Globus pallidus (tissue), 1 donor: ENCODE measurements around the gene RFPL1.
"Not testable (repeated sequence)": the region's sequence is repeated elsewhere in the genome, so short reads cannot be mapped to it uniquely, and the experiment has no call there.

ENCODE experiments used
- DNase-seq: peaks from one replicate; pipeline ENCODE4 v3.0.0-alpha.2; 2015; ENCODE audit warnings: low spot score

Gene RFPL1

DNA sequence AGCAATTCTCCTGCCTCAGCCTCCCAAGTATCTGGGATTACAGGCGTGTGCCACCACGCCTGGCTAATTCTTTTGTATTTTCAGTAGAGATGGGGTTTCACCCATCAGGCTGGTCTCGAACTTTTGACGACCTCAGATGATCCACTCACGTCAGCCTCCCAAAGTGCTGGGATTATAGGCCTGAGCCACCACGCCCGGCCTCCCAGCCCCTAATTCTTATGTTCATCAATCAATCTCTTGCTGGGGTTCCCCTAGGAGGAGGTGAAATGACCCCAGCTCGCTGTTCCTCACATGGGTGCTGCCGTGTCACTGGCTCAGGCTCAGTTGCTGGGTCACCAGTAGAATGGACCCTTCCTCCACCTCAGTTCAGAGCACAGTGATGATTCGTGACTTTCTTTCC lies at the start of gene RFPL1:
RFPL1 (plus strand) TSS at position 301 of the 400 bp plus-strand sequence.
- DNase-seq, result not testable (repeated sequence)

DNA sequence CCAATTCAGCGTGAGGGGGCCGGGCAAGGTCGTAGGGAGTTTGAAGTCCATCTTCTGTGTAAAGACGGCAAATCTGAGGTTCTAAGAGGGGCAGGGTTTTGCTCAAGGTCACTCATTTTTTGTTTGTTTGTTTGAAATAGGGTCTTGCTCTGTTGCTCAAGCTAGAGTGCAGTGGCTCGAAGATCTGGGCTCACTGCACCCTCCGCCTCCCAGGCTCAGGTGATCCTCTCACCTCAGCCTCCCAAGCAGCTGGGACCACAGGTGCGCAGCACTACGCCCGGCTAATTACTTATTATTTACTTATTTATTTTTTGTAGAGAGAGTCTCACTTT lies 49.7 kb upstream of the RFPL1 start:
- DNase-seq, result no peak

DNA sequence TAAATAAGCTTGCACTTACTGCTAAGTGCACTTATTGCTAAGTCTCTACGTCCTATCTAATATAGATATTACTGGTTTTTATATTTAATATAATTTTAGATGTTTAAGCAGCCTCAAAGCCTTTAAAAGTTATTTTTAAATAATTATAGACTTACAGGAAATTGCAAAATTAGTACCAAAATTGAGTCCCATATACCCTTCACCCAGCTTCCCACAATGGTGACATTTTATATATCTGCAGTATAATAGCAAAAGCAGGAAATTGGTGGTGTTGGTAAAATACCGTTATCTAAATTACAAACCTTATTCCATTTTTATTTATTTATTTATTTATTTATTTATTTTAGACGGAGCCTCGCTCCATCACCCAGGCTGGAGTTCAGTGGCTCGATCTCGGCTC lies 48.1 kb upstream of the RFPL1 start:
- DNase-seq, result no peak

DNA sequence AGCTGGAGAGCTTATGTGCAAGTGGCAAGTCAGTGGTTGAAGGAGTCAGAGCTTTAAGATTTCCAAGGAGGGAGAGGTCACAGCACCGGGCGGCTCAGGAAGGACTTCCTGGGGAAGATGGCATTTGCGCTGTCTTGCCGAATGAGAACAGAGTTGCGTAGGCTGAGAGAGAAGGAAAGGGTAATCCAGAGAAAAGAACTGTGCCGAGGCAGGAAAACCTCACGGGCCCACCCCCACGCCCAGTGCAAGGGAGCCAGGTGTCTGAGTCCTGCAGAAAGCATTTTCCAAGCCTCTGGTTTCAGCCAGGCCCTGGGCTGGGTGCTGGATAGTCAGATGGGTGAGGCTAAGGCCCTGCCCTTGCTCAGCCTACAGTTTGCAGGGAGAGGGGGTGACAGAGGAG lies 46.8 kb upstream of the RFPL1 start:
- no peak for DNase-seq

DNA sequence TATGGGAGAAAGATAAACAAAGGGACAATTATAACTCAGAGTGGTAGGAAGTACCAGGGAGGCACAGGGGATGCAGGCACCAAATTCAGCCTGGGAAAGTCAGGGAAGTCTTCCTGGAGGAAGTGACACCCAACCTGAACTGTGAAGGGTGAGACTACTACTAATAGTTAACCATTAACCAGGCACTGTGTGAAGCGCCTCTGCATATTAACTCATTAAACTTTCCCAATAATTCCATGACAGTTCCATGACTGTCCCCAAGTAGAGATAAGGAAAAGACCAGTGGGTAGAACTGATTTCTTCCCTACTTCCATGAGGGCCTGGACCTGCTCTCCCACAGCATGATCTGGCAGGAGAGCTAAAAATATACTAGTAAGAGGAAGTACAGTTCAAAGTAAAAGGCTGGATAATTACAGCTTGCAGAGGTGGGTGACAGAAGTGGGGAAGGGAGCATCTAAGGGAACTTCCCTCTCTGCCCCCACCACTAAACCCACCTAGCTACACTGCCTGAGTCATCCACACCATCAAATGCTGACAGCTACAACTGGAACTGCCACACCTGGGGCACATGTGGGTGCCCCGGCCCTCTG lies 45.3 kb upstream of the RFPL1 start:
- no peak for DNase-seq

DNA sequence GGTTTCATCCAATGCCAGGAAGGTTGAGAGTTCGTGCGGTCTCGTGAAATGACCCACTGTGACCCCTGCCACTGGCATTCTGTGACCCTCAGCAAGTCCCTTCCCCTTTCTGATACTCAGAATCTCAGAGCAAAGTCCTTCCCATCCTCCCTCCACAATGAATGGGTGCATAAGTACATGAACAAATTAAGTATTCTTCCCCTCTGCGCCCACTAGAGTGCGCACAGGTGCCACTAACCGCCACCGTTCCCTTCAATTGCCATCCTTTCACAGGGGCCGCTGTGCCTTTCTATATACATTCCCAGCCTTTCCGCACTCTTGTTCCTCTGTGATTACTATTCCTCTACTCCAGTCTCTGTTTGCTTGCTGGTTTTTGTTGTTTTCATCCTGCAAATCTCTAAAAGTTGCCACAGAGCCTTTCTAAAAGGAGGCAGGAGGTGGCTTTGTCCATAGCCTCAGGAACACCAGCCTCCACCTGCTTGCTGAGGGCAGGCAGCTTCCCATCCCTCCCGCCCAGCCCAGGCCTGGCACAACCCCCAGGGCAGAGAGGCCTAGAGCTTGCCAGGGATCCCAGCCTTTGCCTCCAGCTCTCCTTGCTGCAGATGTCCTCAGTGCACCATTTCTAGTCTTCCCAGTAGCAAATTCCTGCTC lies 43.3 kb upstream of the RFPL1 start:
- peak; percentile 66 for DNase-seq

DNA sequence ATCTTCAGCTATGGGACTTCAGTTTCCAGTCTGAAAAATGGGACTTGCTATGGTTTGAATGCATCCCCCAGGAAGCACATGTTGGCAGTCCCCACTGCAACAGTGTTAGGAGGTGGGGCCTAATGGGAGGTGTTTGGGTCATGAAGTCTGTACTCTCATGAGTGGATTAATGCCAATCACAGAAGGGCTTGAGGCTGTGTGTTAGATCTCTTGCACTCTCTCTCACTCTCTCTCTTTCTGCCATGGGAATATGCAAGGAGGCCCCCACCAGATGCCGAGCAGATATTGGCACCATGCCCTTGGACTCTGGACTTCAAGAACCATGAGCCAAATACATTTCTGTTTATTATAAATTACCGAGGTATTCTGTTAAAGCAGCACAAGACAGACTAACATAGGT lies 42.3 kb upstream of the RFPL1 start:
- no peak for DNase-seq

DNA sequence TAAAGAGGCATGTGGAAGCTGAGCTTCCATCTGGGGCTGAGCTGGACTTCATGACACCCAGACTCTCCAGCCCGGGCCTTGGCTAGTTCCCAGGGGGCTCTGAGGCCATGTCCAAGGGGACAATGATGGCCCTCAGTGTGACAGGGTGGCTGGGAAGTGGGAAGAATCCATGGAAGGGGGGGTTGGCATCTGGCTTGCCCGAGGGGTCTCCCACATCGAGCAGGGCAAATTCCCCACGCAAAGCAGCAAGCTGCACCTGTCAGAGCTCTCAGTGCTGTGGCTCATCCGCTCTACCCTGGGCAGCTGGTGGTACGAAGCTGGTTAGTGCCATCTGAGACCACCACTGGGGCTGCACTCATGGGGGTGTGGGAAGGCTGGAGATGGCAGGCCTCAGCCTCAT lies 40.6 kb upstream of the RFPL1 start:
- DNase-seq, result no peak

DNA sequence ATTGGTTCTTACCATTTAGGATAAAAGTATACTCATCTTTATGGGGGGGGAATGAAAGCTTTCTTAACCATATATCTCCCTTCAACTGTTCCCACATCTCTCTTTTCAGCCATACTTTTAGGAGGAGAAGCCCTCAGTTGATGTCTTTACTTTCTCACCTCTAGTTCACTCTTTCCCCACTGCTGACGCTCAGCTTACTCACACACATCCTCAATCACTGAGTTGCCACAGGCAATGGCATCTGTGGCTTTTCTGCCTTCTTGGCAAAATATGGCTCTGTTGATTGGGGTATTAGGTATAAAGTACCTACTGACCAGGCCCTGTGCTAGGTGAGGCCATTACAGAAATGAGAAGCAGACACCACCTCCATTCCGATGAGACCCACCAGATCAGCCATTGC lies 37.8 kb upstream of the RFPL1 start:
- DNase-seq, result no peak

DNA sequence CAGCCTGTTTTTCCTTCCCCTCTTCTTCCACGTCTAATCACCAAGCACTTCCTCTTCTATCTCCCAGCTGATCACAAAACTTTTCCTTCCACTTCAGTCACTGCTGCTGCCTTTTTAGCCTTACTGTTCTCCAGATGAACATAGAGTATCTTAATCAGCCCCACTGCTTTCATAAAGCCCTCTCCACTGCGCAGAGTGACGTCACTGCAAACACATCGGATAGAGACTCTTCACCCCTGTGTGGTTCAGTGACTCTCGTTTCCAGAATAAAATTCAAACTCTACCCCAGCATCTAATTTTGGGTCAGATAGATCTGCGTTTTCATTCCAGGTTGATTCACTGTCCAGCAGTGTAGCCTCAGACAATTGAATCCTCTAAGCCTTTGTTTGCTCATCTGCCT lies 36.8 kb upstream of the RFPL1 start:
- not testable (repeated sequence) for DNase-seq

DNA sequence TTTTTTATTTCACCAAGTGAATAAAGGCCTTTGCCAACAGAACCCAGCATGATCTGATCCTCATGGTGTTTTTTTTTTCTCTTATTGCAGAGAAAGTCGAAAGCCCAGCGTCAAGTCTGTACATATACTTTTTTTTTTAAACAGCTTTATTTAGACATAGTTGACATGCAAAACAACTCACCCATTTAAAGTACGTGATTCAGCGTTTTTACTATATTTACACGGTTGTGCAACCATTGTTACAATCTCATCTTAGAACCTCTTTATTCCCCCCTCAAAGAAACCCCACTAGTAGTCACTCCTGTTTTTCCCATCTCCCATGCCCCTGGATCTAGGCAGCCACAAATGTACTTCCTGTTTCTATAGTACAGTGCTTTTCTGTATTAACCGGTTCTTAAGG lies 29.4 kb upstream of the RFPL1 start:
- DNase-seq, result no peak

DNA sequence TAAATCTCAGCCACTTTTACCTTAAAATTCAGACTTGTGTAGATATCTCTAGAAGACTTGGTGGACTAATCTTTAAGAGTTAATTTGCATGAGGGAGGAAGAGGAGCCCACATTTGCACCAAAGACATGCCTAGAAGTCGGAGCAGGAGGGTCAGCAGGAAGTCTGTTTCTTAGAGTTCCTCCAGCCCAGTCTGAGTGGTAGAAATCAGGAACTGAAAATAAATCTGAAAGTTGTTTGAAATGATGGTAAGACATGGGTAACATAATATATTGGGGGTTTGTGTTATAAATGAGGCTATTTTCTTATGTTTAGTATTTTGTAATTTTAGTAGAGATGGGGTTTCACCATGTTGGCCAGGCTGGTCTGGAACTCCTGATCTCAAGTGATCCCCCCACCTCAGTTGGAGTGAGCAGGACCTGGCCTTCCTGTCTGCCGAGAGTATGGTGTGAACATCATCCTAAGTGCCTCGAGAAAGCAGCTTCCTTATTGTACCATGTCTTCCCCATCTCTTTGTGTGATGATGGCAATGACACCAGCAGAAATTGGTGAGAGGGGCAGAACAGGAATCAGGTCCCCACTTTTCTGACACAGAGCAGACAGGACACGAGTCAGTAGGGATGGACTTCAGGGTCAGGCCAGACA lies 26.7 kb upstream of the RFPL1 start:
- DNase-seq, result not testable (repeated sequence)

DNA sequence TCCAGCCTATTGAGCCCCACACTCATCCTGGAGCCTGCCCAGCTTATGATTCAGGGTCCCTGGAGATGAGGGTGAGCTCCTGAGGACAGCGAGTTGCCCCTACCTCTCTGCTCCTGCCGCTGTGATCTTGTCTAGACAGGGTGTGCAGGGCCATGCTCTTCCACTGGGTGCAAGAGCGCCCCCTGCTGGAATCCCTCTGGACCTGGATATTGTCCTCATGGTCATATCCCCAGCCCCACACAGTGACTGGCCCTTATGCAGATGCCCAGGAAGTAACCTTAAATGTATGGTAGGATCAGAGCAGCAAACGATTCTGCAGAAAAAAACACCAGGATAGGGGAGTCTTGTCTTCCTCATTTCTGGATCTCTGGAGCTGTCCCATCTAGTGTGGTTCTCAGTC lies 25.6 kb upstream of the RFPL1 start:
- not testable (repeated sequence) for DNase-seq

DNA sequence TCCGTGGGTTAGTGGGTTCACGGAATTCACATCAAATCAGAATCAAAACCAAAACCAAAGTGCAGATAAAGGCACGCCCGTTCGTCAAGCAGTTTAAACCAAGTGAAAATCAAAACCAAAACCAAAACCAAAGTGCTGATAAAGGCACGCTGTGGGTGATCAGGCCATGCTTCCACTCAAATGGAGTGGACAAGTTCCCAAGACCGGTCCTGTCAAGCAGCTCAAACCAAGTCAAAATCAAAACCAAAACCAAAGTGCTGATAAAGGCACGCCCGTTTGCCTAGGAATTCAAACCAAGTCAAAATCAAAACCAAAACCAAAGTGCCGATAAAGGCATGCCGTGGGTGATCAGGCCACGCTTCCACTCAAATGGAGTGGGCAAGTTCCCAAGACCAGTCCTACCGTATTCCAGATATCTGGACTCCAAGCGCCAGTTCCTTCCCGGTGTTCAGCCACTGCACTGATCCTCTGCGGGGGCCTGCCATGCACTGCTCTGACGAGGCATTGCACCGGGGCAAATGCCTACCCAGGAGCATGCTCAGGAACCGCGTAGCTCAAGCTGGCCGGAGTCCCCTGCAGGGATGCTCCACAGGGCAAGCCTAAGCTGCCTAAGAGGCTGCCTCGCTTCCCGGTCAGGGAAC lies 23.3 kb upstream of the RFPL1 start:
- not testable (repeated sequence) for DNase-seq

DNA sequence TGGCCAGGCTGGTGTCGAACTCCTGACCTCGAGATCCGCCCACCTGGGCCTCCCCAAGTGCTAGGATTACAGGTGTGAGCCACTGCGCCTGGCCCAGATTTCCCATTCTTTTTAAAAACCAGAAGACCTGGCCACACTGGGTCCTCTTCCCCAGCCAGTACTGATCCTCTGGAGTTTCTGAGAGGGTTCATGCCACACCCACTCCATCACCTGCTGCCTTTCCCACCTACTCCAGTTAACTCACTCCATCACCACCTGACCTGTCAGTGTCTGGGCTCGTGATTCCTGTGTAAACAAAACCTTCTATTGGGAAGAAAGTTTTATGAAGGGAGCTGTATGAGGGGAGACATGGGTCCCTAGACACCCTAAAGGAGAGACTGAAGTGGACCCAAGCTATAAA lies 19.7 kb upstream of the RFPL1 start:
- DNase-seq, result not testable (repeated sequence)

DNA sequence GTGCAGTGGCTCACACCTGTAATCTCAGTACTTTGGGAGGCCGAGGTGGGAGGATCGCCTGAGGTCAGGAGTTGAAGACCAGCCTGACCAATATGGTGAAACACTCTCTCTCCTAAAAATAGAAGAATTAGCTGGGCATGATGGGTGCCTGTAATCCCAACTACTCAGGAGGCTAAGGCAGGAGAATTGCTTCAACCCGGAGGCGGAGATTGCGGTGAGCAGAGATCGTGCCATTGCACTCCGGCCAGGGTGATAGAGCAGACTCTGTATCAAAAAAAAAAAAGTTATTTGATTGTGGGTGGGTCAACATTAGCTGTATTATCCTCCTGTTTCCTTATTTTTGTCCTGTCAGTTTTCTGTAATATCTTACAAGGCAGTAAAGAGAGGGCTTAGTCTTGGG lies 11.9 kb upstream of the RFPL1 start:
- no peak for DNase-seq

DNA sequence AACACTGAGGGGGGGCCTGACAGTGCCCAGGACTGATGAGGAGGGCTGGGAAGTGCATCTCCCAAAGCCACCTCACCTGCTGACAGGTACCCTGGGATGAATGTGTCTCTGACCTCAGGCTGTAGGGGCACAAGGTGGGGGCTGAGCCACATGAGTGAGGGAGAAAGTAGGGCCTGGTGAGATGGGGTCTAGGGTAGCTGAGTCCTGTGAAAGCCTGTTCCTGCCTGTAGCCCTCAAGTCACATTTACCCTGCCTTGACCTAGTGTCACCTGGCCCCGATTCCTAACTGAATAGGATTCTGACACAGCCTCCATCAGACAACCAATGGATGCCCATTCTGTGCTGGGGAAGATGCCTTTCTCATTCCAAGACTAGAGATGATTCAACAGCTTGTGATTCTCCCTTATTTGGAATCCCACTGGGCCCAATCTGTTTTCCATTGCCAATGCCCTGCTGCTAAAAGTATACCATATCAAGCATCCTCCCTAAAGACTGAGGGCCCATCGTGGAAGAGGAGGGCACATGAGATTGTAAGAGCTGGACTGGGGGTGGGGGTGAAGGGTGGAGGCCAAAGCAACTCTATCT lies 11.1 kb upstream of the RFPL1 start:
- DNase-seq, result no peak

DNA sequence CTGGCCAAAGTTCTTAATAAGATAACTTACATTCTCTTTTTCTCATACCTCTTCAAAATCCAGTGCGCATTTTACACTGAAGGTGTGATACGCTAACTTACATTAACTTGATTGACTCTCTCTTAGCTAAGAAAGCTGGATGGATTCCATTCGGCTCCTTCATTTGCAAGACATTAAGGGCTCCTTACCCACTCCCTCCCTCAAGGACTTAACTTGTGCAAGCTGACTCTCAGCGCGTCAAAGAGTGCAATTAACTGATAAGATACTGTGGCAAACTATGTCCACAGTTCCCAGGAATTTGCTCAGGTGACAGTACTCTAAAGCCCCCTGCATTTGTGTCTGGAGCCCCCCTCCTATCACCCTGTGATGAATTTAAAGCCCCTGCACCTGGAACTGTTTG lies 6.4 kb upstream of the RFPL1 start:
- no peak for DNase-seq

DNA sequence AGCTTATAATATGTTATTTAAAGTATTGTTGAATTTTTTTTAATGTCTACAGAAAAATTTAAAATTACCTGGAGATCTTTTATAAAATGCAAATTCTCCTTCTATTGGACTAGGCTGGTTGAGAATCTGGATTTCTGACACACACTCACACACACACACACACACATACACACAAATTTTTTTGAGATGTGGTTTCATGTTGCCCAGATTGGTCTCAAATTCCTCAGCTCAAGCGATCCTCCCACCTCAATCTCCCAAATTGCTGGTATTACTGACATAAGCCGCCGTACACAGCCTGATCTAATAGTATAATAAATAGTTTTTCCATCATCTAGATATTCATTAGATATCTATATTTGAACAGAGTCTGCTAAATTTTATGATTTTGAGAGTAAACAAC lies 4.5 kb upstream of the RFPL1 start:
- DNase-seq, result no peak

DNA sequence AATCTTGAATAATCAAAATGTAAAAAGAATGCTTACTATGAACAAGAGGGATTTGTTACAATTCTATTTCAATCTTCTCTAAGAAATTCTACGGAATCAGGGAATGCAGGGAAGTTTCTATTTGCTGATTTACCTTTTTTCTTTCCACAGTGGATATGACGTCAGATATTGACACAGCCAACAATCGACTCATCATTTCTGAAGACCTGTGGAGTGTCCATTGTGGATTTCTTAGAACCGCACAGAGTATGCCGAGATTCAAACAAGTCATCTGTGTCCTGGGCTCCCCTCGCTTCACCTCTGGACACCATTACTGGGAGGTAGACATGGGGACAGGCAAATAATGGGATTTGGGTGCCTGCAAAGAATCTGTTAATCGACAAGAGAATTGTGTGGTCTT lies 4.1 kb upstream of the RFPL1 start:
- no peak for DNase-seq

DNA sequence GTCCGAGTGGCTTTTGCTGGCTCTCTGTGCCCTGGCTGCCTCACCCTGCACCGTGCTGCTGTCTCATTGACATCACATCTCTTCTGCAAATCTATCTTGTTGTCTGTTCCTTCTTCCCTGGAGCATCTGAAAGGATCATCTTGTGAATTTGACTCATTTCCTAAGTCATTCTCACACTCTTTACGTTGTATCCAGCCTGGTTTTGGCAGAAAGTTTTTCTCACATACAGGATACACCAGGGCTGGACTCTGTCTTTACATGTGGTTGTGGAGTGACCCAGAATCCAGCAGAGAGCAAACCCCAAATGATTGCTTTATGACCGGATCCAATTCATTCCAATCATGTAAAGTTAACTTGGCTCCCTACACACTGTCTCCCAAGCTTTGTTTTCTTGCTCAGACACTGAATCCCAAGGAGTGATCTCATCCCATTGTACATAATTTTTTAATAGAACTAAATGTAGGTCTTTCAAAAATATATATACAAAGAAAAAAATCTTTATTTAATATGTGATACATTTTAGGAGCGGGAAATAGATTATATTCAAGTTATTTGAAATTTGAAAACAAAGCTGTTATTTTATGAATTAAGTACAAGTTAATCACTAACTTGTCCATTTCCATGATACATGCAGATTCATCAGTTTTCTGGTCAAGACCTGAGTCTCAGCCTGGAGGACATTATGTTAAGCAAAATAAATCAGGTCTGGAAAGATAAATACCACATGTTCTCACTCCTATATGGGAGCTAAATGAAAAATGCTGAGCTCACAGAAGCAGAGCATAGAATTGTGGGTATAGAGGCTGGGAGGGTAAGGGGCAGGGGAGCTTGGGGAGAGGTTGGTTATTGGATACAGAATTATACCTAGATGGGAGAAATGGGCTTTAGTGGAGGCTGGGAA lies 2.9 kb upstream of the RFPL1 start:
- no peak for DNase-seq

DNA sequence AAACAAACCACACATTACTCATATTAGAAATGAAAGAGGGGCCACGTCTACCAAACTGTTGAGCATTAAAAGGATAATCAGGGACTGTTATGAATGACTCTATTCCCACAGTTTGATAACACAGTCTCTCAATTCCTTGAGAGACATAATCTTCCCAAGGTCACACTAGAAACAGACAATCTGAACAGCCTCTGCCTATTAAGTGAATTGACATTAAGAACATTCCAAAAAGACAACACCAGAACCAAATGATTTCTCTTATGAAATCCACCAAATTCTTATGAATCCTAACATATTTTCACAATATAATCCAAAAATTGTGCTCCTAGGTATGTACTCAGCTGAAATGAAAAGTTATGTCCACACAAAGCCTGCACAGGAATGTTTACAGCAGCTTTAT lies 4.6 kb downstream of the RFPL1 start:
- no peak for DNase-seq
